Activated gamma-delta T cell treated with anti-CD3 and anti-CD28 coated beads, Interleukin-2, amount 50 U/mL, for 16 hours (primary cell): ENCODE measurements around the gene ARHGEF6.

Experiments used
- DNase-seq: peaks from one replicate; pipeline ENCODE4 v3.0.0-alpha.2; 2020; ENCODE audit warnings: low read depth

ARHGEF6 gene

DNA sequence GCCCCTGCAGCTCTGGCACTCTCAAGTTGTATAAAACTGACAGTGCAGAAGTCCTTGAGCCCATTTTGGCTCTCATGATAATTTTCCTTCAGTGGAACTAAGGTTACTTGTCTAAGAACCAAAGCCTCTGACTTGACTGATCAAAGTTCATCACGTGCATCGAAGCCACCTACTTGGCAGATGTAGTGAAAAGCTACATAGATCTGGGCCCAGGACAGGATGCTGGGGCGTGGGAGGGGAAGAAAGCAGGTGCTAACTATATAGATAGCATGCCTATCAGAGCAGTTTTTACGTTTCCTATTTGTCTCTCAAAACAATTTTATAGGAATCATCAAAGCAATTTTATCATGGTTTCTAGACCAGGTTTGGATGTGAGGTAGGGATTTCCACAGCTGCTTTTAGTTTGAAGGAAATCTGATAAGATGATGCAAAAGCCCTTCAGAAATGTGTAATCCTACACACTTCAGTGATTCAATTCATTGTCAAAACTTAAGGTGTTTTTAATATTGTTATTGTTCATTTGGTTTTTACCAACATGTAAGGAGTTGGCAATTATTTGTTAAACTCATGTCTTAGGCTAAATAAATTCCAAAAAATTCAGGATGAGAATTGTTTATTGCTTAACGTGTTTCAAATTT, 134.0 kb downstream of the ARHGEF6 start:
- DNase-seq: peak; percentile 14

DNA sequence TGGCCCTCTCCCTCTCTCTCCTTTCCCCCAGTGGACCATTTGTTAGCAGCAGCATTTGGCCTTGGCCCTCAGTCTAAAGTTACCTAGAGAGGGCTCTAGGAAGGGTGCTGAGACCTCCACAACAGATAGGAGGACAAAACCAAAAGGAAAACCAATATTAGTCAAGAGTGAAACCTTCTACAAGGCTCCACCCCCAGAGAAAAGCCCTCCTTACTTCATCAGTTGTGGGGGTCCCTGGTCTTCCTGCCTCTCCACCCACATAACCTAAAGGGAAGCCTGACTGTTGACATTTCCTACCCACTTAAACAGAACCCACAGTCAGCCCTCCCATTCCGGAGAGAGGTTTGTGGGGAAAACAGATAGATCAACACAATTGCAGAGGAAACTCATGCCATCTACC, 137.5 kb downstream of the ARHGEF6 start:
- DNase-seq: no peak

DNA sequence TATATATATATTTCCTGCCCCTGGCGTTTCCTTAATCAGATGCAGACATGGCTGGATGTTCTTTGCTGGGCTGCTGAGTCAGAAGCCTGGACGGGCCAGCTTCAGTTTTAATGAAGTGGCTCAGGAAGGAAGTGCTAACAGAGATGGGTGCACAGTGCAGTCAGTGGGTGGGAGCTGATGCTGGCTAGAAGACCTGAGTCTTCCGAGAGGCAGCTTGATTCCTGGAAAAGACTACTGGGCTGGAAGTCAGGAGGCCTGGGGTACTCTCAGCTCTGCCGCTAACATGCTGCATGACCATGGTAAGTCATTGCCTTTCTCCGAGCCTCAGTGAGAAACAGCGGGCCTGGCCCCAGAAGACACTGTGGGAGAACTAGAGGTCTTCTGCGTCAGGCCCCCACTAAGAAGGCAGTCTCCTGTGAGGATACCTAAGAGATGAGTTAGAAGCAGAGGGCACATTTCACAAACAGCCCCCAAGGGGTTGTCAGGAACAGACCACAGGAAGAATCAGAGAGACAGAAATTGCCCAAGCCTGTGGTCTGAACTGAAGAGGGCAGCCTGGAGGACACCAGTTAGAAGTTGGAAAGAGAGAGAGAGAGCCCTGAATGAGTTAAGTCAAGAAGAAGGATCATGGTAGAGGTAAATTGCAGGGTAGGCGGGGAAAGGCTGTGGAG, 141.1 kb downstream of the ARHGEF6 start:
- DNase-seq: no peak

DNA sequence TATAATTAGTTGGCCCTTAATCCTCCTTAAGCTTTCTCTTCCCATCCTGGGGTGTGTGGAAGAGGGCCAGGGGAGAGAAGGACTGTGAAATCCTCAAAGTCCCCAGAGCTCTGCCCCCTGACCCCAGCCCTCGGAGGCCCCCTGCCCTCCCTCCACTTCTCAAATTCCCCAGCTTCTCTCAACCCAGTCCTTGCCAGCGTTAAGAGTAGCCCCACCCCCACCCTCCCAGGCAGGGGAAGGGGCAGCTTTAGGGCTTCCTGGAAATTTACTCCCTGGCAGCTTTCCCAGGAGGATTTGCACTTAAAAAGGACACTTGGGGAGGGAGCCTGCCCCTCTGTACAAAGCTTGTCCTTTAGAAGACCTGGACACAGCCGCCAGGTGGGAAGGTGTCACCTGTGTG, 144.6 kb downstream of the ARHGEF6 start:
- DNase-seq: no peak

DNA sequence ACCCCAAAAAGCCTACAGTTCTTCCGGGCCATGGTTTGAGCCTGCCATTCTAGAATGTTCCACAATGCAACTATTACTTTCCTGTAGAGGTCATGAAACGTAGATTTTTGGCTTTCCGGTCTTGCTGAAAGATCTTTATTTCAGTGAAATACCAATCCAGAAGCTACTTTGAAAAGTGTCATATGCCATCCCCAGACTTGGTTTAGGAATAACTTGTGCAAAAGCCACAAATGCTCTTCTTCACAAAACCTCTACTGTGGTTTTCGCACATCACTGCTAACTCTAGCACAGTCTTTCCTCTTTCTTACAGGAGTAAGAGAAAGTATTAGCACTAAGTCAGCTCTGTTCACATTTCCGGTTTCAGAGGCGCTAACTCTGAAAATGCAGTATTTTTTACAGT, 145.5 kb downstream of the ARHGEF6 start:
- DNase-seq: no peak

DNA sequence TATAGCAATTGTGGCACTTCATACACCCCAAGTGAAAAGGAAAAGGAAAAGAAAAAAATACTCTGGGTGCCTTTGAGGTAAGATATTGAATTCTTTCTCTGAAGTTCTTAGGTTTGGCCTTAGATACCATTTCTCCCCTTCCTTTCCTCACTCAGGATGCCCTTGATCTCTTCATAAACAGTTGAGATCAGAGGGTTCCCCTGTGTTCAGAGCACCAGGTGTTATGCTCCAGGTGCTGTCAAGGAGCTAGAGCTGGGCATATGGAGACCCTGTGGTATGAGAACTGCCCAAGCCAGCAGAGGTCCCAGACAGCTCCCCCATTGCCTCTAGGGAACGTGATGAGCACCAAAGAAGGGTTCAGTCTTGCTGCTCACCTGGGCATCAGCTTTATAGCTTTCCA, 149.9 kb downstream of the ARHGEF6 start:
- DNase-seq: no peak

DNA sequence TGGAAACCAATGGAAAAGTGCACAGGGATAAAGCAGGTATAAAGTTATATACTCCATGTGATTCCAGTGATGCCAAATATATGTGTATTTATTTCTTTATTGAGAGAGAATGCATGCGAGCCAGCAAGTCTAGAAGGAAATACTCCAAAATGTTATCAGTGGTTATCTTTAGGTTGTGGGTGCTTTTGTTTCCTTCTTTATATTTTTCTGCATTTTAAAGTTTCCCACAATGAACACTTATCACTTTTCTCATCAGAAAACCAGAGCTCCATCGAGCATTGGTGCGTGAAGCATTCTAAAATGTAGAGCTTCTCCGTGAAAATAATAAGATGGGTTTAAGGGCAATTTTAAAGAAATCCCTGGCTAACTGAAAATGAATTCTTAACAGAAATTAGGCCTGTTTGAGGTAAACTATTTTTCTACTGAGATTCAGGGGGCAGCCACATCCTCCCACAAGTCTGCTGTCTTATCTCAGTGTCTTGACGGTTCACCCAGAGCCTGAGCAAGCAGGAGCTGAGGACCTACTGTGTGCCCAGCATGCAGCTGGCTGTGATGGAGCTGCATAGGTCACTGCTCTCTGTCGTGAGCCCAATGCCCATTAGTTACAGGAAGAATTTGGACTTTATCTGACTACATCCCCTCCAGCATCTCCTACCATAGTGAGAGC, 151.5 kb downstream of the ARHGEF6 start:
- DNase-seq: no peak

DNA sequence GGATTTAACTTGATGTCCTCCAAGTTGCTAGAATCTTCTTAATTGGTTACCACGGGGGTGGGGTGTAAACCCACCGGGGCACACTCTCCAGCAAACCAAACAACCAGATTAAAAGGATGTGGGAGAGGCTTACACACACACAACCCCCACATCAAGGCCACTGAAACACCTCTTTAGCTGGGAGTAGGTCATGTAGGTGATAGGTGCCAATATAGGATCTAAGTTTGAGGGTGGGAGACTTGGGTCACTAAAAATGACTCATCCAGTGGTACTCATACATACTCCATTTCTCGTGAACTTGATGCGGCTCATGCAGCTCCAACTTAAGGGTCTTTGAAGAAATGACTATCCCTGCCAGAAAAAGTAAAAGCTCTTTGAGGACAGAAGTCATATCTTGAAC, 153.3 kb downstream of the ARHGEF6 start:
- DNase-seq: no peak

DNA sequence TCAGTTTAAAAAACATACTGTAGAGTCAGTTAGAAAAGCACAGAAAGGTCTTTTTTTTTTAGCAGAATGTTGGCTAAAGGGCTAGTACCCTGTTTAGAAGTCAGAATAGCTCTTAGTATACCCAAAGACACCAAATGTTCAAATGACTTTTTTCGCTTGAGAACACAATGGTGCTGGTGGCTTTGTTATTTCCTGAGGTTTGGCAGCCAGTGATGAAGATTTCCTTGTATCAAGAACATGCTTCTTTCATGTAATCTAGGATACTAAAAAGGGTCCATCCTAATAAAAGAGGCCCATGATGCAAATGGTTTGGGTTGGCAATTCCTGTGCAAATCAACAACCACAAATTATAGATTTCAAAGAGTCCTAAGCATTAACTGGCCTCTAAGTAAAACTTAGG, 153.8 kb downstream of the ARHGEF6 start:
- no peak for DNase-seq

DNA sequence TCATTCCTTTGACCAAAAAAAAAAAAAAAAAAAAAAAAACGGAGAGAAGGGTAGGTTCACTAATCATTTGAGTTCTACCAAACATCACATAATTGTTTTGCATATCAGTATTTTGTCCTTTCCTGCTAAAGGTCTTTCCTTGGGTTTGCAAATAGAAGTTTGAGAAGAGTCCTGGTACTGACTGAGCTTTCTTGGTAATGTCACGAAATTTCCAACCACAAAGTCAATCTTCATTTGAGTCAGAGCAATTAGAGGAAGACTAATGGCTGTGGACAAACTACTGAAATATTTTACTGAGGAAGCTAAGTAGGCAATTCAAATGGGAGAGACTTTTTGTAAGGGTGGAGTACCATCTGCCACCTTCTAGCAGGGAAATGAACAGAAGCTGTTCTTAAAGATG, 154.5 kb downstream of the ARHGEF6 start:
- DNase-seq: no peak

DNA sequence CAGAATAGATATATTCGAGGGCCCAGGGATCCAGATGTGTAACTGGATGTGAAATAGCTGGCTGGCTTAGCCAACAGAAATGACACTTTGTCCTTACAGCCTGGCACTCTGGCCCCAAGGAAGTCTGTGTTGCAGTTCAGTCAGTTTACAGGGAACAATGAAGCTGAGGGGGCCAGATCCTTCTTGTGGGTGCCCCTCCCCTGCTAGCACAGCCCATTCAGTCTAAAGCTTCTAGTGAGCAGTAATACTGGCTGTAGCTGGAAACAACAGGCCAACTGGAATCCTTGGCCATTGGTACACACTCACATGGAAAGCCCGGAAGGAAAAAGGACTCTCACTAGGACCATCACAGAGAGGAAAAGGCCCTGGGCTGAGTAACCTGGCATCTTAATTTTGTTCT, 155.5 kb downstream of the ARHGEF6 start:
- DNase-seq: no peak

DNA sequence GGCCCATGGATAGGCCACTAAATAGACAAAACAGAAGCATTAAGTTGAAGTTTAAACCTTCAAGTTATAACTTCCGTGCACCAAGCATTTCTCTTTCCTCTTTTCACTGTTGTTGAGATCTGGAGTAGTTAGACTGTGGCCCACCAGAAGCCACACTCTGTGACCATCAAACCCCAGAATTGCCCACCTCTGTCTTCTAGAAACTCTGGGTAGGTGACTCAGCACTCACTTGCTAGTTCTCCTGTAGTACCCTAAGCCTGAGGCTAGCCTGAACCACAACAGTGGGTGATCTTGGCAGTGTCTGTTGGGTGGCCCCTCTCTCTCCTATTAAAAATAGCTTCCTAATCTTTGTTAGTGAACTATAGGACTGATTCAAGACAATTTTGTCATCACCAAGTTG, 157.3 kb downstream of the ARHGEF6 start:
- DNase-seq: no peak

DNA sequence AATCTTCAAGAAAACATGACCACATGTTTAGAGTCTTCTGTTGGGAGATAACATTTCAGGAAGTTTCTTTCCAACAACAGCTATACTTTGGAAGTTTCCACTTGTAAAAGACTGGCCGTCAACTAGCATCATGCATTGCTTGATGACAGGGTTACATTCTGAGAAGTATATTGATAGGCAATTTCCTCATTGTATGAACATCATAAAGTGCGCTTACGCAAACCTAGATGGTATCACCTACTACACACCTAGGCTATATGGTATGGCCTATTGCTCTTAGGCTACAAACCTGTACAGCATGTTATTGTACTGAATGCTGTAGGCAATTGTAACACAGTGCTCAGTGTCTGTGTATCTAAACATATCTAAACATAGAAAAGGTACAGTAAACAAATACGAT, 158.2 kb downstream of the ARHGEF6 start:
- DNase-seq: no peak

DNA sequence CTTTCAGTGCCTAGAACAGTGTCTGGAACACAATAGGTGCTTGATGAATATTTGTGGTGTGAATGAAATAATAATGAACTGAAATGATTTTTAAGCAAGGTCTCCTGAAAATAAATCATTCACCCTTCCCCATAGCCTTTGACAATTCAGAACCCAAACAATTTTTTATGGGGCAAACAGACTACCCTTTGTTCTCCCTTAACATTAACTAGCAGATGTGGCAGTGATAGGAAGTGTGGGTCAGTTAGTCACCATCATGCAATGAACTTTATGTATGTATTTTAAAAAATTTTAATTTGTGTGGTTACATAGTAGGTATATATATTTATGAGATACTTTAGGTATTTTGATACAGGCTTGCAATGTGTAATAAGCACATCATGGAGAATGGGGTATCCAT, 160.0 kb downstream of the ARHGEF6 start:
- DNase-seq: no peak

DNA sequence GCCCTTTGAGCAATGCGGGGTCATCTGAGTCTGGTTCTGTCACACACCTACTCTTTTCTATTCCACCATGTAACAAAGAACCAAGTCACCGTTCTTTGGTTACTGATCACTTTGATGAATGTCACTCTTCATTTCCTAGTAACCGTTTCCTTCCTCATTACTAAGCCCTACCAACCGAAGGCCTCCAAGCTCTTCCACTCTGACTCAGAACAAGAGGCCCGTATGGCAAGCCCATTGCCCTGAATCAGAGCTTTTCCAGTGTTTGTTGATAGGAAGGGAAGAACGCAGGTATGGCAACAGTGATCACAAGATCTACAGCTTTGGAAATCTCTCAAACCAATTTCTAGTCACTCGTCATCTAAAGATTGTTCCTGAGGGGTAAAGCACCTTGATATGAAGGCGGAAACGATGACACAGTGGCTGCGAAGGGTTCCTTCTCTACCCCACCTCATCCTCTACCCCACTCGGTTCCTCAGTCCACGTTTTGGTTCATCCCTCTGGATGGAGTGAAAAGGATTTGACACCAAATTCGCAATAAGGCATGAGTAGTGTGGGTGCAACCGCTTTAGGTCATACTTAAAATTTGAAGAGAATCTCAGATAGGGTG, 160.7 kb downstream of the ARHGEF6 start:
- DNase-seq: no peak

DNA sequence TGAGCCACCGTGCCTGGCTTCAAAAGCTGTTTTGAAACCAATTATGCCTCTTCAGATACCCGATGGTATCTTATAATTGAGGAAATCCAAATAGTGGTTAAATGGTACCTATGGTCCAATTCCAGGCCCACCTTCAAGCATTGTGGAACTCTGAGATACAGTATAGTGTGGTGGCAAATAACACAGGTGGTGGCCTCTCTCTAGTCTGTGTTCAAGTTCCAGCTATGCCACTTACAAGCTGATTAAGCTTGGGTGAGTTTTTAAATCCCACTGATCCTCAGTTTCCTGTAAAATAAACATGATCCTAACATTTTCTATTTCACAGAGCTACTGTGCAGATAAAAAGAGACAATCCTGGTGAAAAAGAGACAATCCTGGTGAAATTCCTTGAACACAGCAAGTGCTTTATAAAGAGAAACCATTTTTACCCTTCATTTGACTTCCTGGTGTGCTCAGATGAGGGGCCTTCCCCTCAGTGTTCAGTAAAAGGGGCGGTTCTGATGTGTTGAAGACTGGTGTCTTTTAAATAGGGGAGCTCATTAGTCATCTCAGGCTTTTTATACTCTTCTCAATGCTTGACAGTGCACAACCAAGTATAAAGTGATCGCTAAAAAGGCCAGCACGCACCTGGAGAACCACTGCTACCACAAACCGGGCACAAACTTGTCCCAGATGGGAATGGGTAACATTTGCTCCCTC, 163.6 kb downstream of the ARHGEF6 start:
- DNase-seq: no peak
